Parathyroid adenoma (tissue), 2 donors: ENCODE data around the gene NPRL2.

ENCODE experiments used
- H2AFZ ChIP-seq: fragments of 300-600 bp; sonication (generic); one replicate; pipeline ENCODE4 v1.7.0; 2017; ENCODE audit warnings: antibody characterized with exemption, mild to moderate bottlenecking
- H3K27ac ChIP-seq: fragments of 300-600 bp; sonication (generic); one replicate; pipeline ENCODE4 v1.7.0; 2017
- H3K27me3 ChIP-seq: fragments of 300-600 bp; sonication (generic); one replicate; pipeline ENCODE4 v1.7.0; 2017; ENCODE audit warnings: low read length; ENCODE audit not compliant: control insufficient read depth, insufficient read depth
- H3K36me3 ChIP-seq: fragments of 300-600 bp; sonication (generic); one replicate; pipeline ENCODE4 v1.7.0; 2017; ENCODE audit warnings: low read length; ENCODE audit not compliant: control insufficient read depth, insufficient read depth
- H3K4me1 ChIP-seq: fragments of 300-600 bp; sonication (generic); one replicate; pipeline ENCODE4 v1.7.0; 2017; ENCODE audit warnings: control low read depth
- H3K4me2 ChIP-seq: fragments of 300-600 bp; sonication (generic); one replicate; pipeline ENCODE4 v1.7.0; 2017; ENCODE audit warnings: low read length
- H3K4me3 ChIP-seq: fragments of 300-600 bp; sonication (generic); one replicate; pipeline ENCODE4 v1.7.0; 2017; ENCODE audit warnings: low read depth, low read length
- H3K79me2 ChIP-seq: fragments of 300-600 bp; sonication (generic); one replicate; pipeline ENCODE4 v1.7.0; 2017; ENCODE audit warnings: control low read depth
- H3K9ac ChIP-seq: fragments of 300-600 bp; sonication (generic); one replicate; pipeline ENCODE4 v1.7.0; 2017; ENCODE audit warnings: mild to moderate bottlenecking
- H3K9me3 ChIP-seq: fragments of 300-600 bp; sonication (generic); one replicate; pipeline ENCODE4 v1.7.0; 2017; ENCODE audit warnings: low read length; ENCODE audit not compliant: control insufficient read depth
- CTCF ChIP-seq: fragments of 300-600 bp; sonication (generic); IDR thresholded peaks from one replicate; pipeline ENCODE4 v1.7.0; 2017; ENCODE audit warnings: antibody characterized with exemption, mild to moderate bottlenecking
- donor health status: primary hyperparathyroidism.

The NPRL2 gene

GRCh38 chr3:50324351-50325112, 26.0 kb downstream of the NPRL2 start:
- Histone ChIP-seq H3K27ac (peak overlapping the region; percentile 88), H3K4me2 (peak overlapping the region; percentile 17), H3K79me2 (peaks cover 12% of the 10 kb centered on the region), H3K9me3 (no peaks in the 10 kb centered on the region), H3K9ac (no peak overlapping the region), H2AFZ (no peak overlapping the region), H3K4me1 (peaks cover 26% of the 10 kb centered on the region), H3K27me3 (no peaks in the 10 kb centered on the region), H3K36me3 (no peaks in the 10 kb centered on the region), H3K4me3 (no peak overlapping the region)
- TF ChIP-seq CTCF: peak; percentile 89

- no peak for TF ChIP-seq CTCF
- Histone ChIP-seq H3K4me3 (no peak overlapping the region), H3K79me2 (peaks cover 20% of the 10 kb centered on the region), H3K36me3 (no peaks in the 10 kb centered on the region), H3K27ac (peak overlapping the region; percentile 88), H3K9ac (no peak overlapping the region), H3K4me1 (peaks cover 33% of the 10 kb centered on the region), H3K9me3 (no peaks in the 10 kb centered on the region), H3K27me3 (no peaks in the 10 kb centered on the region), H3K4me2 (peak overlapping the region; percentile 17), H2AFZ (no peak overlapping the region)
Observed at GRCh38 chr3:50323614-50324199, 26.9 kb downstream of the NPRL2 start.

- Histone ChIP-seq H3K36me3 (no peaks in the 10 kb centered on the region), H3K79me2 (peaks cover 20% of the 10 kb centered on the region), H2AFZ (no peak overlapping the region), H3K27ac (peak overlapping the region; percentile 88), H3K4me1 (peaks cover 29% of the 10 kb centered on the region), H3K4me3 (peak overlapping the region; percentile 89), H3K27me3 (no peaks in the 10 kb centered on the region), H3K4me2 (no peak overlapping the region), H3K9me3 (no peaks in the 10 kb centered on the region), H3K9ac (no peak overlapping the region)
- TF ChIP-seq CTCF: no peak
Observed at GRCh38 chr3:50323092-50323600, 27.4 kb downstream of the NPRL2 start.

GRCh38 chr3:50322386-50323091, 28.0 kb downstream of the NPRL2 start, which contains the start of gene HYAL2:
HYAL2 (minus strand) TSS chr3:50322745; CDS start chr3:50320489, 2,256 bp downstream.
- Histone ChIP-seq H3K4me3 (peak within 1 kb of the TSS; percentile 89), H3K27ac (peak within 1 kb of the TSS; percentile 88), H3K79me2 (peaks cover 16% of the 10 kb centered on the region), H3K36me3 (no peaks in the 10 kb centered on the region), H3K9me3 (no peaks in the 10 kb centered on the region), H3K4me1 (peaks cover 29% of the 10 kb centered on the region), H3K27me3 (no peaks in the 10 kb centered on the region), H3K4me2 (peak within 1 kb of the TSS; percentile 97), H2AFZ (peak within 1 kb of the TSS; percentile 83), H3K9ac (peak within 1 kb of the TSS; percentile 25)
- no peak for TF ChIP-seq CTCF
